Astrocyte (in vitro differentiated cells and primary cell): Measurements from ENCODE around the gene ASMTL.

Source experiments
- EZH2 ChIP-seq: IDR thresholded peaks from 2 replicates; pipeline ENCODE4 v1.6.1; 2012; ENCODE audit warnings: mild to moderate bottlenecking, low read length, inconsistent platforms; ENCODE audit not compliant: insufficient read depth
- TF ChIP-seq, protein P1 (sequence below): IDR thresholded peaks from 2 replicates; pipeline ENCODE4 v1.5.1; 2011; ENCODE audit warnings: low read depth, mild to moderate bottlenecking, inconsistent platforms, low read length, moderate library complexity; ENCODE audit not compliant: insufficient read depth

GRCh38 chrX:1403228-1403627 is 49.5 kb downstream of the ASMTL start:
- TF ChIP-seq, protein P1, sequence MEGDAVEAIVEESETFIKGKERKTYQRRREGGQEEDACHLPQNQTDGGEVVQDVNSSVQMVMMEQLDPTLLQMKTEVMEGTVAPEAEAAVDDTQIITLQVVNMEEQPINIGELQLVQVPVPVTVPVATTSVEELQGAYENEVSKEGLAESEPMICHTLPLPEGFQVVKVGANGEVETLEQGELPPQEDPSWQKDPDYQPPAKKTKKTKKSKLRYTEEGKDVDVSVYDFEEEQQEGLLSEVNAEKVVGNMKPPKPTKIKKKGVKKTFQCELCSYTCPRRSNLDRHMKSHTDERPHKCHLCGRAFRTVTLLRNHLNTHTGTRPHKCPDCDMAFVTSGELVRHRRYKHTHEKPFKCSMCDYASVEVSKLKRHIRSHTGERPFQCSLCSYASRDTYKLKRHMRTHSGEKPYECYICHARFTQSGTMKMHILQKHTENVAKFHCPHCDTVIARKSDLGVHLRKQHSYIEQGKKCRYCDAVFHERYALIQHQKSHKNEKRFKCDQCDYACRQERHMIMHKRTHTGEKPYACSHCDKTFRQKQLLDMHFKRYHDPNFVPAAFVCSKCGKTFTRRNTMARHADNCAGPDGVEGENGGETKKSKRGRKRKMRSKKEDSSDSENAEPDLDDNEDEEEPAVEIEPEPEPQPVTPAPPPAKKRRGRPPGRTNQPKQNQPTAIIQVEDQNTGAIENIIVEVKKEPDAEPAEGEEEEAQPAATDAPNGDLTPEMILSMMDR: no peak
- no peak for TF ChIP-seq EZH2
